ENCODE data around the gene DOP1B. TPM values are rescaled to one million over a fixed set of nuclear protein-coding genes. Genes with fewer than 3 reads are reported as not detected.

DOP1B gene
- total RNA-seq, 1 experiment from 2014 or later: 16.5 TPM

- Histone ChIP-seq H3K4me1 (ENCODE audit: insufficient read depth, low read length, poor library complexity, severe bottlenecking) (no peaks in the 10 kb centered on the region), H3K27me3 (replicated peaks; ENCODE audit: insufficient read depth, low read depth, low read length, poor library complexity) (no peaks in the 10 kb centered on the region), H3K36me3 (ENCODE audit: insufficient read depth, low read length, poor library complexity, severe bottlenecking) (no peaks in the 10 kb centered on the region), H3K27ac (ENCODE audit: low read depth, low read length, poor library complexity, severe bottlenecking) (no peak overlapping the region), H3K9me3 (ENCODE audit: low read depth, low read length, poor library complexity, severe bottlenecking) (no peaks in the 10 kb centered on the region), H3K4me3 (ENCODE audit: low read depth, low read length, poor library complexity, severe bottlenecking) (no peak overlapping the region)
- no TSS peak for BruUV-seq (replicated peaks)
- intact Hi-C loops (cut with micrococcal nuclease; ENCODE audit: unreplicated experiment): no loop called here
- no peak for TF ChIP-seq EZH2 (IDR thresholded peaks at IDR 0.05; ENCODE audit: borderline replicate concordance, low read depth, low read length, poor library complexity, severe bottlenecking)
- TF ChIP-seq CTCF (conservative IDR thresholded peaks at IDR 0.05; ENCODE audit: low read depth, low read length): no peak
- ChIA-PET CTCF (no interaction called here), POLR2A (ENCODE audit: low non-redundant PET) (no interaction called here)
- no peak for DNase-seq (ENCODE audit: low spot score)
These were observed 15.2 kb downstream of the DOP1B start for GRCh38 chr21:36171741-36172331.

- H3K27ac ChIP-seq (ENCODE audit: low read depth, low read length, poor library complexity, severe bottlenecking): no peak overlapping the region
- DNase-seq (ENCODE audit: low spot score): no peak
- CTCF ChIA-PET: no interaction called here
- BruUV-seq (replicated peaks): no TSS peak
- POLR2A ChIA-PET (ENCODE audit: low non-redundant PET): no interaction called here
- H3K36me3 ChIP-seq (ENCODE audit: insufficient read depth, low read length, poor library complexity, severe bottlenecking): no peaks in the 10 kb centered on the region
- no peak for TF ChIP-seq CTCF (conservative IDR thresholded peaks at IDR 0.05; ENCODE audit: low read depth, low read length)
- TF ChIP-seq EZH2 (IDR thresholded peaks at IDR 0.05; ENCODE audit: borderline replicate concordance, low read depth, low read length, poor library complexity, severe bottlenecking): no peak
- no peaks in the 10 kb centered on the region for H3K27me3 ChIP-seq (replicated peaks; ENCODE audit: insufficient read depth, low read depth, low read length, poor library complexity)
- no peaks in the 10 kb centered on the region for H3K9me3 ChIP-seq (ENCODE audit: low read depth, low read length, poor library complexity, severe bottlenecking)
- intact Hi-C loops (cut with micrococcal nuclease; ENCODE audit: unreplicated experiment): no loop called here
- no peak overlapping the region for H3K4me3 ChIP-seq (ENCODE audit: low read depth, low read length, poor library complexity, severe bottlenecking)
- no peaks in the 10 kb centered on the region for H3K4me1 ChIP-seq (ENCODE audit: insufficient read depth, low read length, poor library complexity, severe bottlenecking)
These were observed 18.2 kb downstream of the DOP1B start for GRCh38 chr21:36174780-36175179.

- ChIA-PET POLR2A (ENCODE audit: low non-redundant PET) (no interaction called here), CTCF (no interaction called here)
- Histone ChIP-seq H3K36me3 (ENCODE audit: insufficient read depth, low read length, poor library complexity, severe bottlenecking) (no peaks in the 10 kb centered on the region), H3K9me3 (ENCODE audit: low read depth, low read length, poor library complexity, severe bottlenecking) (no peaks in the 10 kb centered on the region), H3K4me1 (ENCODE audit: insufficient read depth, low read length, poor library complexity, severe bottlenecking) (no peaks in the 10 kb centered on the region), H3K27me3 (replicated peaks; ENCODE audit: insufficient read depth, low read depth, low read length, poor library complexity) (no peaks in the 10 kb centered on the region), H3K4me3 (ENCODE audit: low read depth, low read length, poor library complexity, severe bottlenecking) (no peak overlapping the region), H3K27ac (ENCODE audit: low read depth, low read length, poor library complexity, severe bottlenecking) (no peak overlapping the region)
- intact Hi-C loops (cut with micrococcal nuclease; ENCODE audit: unreplicated experiment): no loop called here
- no peak for TF ChIP-seq EZH2 (IDR thresholded peaks at IDR 0.05; ENCODE audit: borderline replicate concordance, low read depth, low read length, poor library complexity, severe bottlenecking)
- TF ChIP-seq CTCF (conservative IDR thresholded peaks at IDR 0.05; ENCODE audit: low read depth, low read length): no peak
- BruUV-seq (replicated peaks): no TSS peak
- DNase-seq (ENCODE audit: low spot score): no peak
These were observed 19.3 kb downstream of the DOP1B start for GRCh38 chr21:36175771-36176565.

Data from A673 (cell line).